Stimulated activated naive CD4-positive, alpha-beta T cell (primary cell): Measurements from ENCODE around the gene RNF126.
"Not testable (repeated sequence)": the region's sequence is repeated elsewhere in the genome, so short reads cannot be mapped to it uniquely, and the experiment has no call there.

Source experiments
- DNase-seq, 6 experiments: peaks; one replicate each; lab custom pipeline; 2025; lab: John Stamatoyannopoulos, UW

RNF126 gene

GRCh38 chr19:611481-611868 is 51.5 kb downstream of the RNF126 start:
- no peak for DNase-seq

- peak; percentile 43 to 73 (median 56) for DNase-seq
These were observed 52.1 kb downstream of the RNF126 start for GRCh38 chr19:610801-611480.

GRCh38 chr19:610071-610800 is 52.8 kb downstream of the RNF126 start:
- DNase-seq: peak in 4 of 6 experiments; percentile 16 to 37 (median 30)

GRCh38 chr19:609004-609346 is 54.0 kb downstream of the RNF126 start:
- DNase-seq: no peak

- DNase-seq: no peak
These were observed 54.6 kb downstream of the RNF126 start for GRCh38 chr19:608155-609003.

GRCh38 chr19:607301-608154 is 55.5 kb downstream of the RNF126 start:
- no peak for DNase-seq

GRCh38 chr19:605061-605971 is 57.7 kb downstream of the RNF126 start:
- peak in 1 of 6 experiments; percentile 34 for DNase-seq

- peak in 3 of 6 experiments; percentile 17 to 37 (median 22) for DNase-seq
These were observed 58.7 kb downstream of the RNF126 start for GRCh38 chr19:604355-604754.

- peak in 2 of 6 experiments; percentile 14 to 30 for DNase-seq
These were observed 59.2 kb downstream of the RNF126 start for GRCh38 chr19:603779-604178.

GRCh38 chr19:603302-603639 is 59.7 kb downstream of the RNF126 start:
- not testable (repeated sequence) for DNase-seq

- no peak for DNase-seq
These were observed 60.4 kb downstream of the RNF126 start for GRCh38 chr19:602391-603301.

GRCh38 chr19:601790-602189 is 61.2 kb downstream of the RNF126 start:
- DNase-seq: no peak

- no peak for DNase-seq
These were observed 61.7 kb downstream of the RNF126 start for GRCh38 chr19:601310-601709.
